HG02970 (cell line): ENCODE measurements around the gene OLFM1.

ENCODE experiments used
- ATAC-seq: cut with Tn5 transposase; IDR thresholded peaks from one replicate; pipeline ENCODE4 v1.9.1; 2021; ENCODE audit warnings: mild to moderate bottlenecking, moderate library complexity, moderate number of reproducible peaks; ENCODE audit not compliant: unreplicated experiment, low FRiP score

The OLFM1 gene

DNA sequence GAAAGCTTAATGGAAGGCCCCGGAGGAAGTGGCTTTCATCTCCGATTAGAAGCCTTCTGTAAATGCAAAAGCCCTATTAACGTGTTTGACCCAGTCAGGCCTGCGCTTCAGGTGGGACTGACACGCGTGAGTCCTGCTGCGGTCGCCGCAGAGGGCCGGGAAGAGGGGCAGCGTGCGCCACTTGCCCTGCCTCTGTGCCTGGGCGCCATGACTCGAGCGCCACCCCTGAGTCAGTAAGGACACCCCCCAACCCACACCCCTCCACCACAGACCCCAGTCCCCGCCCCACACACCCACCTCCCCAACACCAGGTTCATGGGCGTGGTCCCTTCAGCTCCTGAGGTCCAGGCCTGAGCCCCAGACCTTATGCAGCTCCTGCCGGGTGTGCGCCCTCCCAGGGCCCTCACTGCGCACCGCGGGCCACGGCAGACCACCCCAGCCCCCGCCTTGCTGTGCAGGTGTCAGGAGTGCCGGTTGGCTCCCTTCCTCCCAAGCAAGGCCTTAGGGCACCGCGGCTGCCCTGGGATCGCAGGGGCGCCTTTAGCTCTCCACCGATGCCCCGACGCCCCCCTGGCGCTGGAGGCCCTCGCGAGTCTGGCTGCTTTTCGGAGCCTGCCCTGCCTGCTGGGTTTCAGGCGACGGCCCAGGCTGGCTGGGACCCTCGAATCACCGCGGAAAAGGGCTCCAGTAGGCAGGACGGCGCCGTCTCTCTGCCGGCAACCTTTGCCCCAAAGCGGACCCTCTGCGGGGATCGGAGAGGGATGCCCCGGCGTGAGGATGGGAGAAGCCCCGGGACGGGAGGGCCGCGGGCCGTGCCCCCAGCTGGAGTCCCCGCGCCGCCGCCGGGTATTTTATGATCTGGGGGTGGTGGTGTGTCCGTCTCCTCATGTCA, 625 bp upstream of the OLFM1 start:
- no peak for ATAC-seq

DNA sequence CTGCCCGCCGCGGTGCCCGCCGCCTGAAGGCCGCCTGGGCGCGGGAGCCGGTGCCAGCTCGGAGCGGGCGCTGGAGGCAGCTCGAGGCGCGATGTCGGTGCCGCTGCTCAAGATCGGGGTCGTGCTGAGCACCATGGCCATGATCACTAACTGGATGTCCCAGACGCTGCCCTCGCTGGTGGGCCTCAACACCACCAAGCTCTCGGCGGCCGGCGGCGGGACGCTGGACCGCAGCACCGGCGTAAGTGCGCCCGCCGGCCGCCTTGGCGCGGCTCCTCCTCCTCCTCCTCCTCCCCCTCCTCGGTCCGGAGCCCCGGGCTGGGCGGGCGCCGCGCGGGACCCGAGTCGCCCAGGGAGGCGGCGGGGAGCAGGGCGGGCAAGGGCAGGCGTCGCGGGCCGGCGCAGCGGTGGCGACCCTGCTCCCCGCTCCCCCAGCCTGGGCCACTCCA, 455 bp downstream of the OLFM1 start:
- no peak for ATAC-seq

GRCh38 chr9:135088348-135088978, 995 bp downstream of the OLFM1 start:
- no peak for ATAC-seq

DNA sequence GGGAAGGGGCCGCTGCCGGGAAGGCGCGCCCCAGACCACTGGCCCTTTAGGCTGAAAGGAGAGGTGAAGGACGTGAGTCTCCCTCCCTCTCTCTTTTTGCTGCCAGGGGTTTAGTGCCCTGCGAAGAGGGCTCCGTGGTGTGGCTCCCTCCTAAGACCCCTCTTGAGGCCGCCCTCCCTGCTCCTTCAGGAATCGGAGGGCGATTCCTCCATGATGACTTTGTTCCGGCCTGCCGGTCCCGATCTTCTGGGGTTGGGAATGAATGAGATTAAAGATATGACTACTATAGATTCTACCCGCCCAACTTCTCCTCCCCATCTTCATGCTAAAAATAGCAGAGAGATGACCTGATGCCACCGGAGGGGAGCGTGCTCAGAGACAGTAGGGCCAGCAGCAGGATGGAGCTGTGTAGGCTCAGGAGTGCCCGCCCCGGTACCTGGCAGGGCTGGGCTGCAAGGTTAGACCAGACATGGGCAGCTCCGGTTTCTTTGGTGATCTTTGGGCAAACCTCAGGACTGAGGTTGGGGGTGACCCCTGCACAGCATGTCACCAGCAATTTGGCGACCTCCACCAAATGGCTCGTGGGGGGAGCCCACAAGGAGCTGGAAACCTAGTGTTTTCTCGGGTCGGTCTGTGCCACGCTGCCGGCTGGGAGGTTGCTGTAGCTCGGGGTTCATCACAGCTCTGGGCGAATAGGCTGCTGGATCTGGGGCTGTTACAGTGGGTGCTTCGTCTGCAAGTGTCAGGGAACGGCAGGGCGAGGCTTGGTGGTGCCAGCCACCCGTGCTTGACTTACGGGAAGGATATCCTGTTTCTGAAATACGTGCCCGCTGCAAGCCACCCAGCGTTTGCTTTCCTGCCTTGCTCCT, 1.7 kb downstream of the OLFM1 start:
- no peak for ATAC-seq

DNA sequence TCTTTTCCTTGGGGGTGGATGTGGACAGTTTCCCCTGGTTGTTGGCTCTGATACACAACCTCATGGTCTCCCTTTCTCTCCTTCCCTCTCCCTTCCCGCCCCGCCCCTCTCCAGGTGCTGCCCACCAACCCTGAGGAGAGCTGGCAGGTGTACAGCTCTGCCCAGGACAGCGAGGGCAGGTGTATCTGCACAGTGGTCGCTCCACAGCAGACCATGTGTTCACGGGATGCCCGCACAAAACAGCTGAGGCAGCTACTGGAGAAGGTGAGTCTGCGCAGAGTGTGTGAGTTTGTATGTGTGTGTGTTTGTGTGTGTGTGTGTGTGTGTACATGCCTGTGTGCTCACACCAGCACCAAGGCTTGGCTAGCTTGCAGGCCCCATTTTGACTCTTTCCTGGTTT, 2.6 kb downstream of the OLFM1 start:
- ATAC-seq, result no peak

- ATAC-seq, result no peak
Observed at GRCh38 chr9:135090547-135090946, 3.1 kb downstream of the OLFM1 start.

GRCh38 chr9:135091545-135091944, 4.1 kb downstream of the OLFM1 start:
- ATAC-seq, result no peak

- no peak for ATAC-seq
Observed at GRCh38 chr9:135093111-135093510, 5.6 kb downstream of the OLFM1 start.

DNA sequence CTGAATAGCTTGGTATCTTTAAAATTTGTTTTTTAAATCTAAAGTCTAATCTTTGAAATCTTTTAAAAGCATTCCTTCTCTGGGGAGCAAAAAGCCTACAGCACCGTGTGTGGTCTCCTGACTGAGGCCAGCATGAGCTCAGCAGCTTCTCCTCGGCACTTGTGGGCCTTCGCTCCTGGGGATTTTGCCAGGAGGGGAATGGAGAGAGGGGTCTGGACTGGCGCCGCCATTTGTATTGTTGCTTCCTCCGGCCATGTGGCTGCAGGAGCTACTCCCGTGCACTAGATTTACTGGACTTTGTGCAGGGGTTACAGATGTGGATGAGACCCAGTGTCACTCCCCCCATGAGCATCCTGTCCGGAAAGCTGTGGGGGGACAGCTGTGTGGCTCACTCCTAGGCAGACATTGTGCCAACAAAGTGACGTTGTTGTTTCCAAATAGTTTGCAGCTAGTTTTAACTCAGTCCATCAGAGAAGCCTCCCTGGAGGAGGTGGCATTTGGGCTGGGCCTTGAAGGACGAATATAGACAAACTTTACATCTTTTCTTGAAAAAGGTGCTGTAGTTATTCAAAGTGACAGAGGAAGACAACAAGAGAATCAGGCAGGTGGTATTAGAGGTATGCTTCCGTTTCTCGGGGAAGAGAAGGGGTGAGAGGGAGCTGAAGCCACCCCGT, 6.6 kb downstream of the OLFM1 start:
- ATAC-seq, result no peak

- no peak for ATAC-seq
Observed at GRCh38 chr9:135095470-135096407, 8.3 kb downstream of the OLFM1 start.

DNA sequence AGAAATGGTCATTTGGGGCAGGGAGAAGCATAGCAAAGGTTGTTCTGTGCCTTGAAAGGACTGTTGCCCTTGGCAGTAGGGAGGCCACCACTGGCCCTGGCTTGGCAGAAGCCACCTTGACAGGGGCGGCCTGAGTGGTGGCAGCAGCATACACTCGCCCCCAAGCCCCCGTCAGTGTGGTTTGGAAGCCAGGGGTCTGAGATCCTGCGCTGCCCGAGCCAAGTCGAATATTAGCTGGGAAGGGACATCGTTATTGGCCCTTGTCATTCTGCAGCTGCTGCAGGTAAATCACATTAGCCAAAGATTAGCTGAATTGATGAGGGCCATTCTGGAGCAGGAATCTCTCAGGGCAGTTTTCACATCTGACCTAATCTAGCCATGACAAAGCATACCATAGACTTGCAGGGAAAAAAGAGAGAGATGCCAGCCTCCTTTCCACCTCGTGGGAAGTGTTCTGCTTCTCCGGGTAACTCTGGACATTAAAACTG, 9.0 kb downstream of the OLFM1 start:
- ATAC-seq, result no peak

- ATAC-seq, result no peak
Observed at GRCh38 chr9:135098400-135099105, 11.1 kb downstream of the OLFM1 start.

DNA sequence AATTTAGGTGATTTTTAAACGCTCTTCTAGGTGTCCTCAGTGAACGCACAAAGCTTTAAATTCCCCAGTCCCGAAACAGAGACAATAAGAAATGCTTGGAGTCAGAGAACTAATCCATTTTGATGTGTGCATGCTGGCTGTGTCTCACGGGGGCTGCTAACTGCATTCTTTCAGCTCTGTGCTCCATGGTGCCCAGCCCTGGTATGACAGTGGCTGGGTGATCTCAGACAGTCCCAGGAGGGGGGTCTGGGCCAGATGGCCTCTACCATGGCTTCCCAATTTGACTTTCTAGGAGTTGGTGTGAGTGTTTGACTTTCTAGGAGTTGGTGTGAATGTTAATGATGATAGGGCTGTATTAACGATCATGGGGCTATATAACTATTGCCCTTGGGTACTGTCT, 12.1 kb downstream of the OLFM1 start:
- ATAC-seq, result no peak

DNA sequence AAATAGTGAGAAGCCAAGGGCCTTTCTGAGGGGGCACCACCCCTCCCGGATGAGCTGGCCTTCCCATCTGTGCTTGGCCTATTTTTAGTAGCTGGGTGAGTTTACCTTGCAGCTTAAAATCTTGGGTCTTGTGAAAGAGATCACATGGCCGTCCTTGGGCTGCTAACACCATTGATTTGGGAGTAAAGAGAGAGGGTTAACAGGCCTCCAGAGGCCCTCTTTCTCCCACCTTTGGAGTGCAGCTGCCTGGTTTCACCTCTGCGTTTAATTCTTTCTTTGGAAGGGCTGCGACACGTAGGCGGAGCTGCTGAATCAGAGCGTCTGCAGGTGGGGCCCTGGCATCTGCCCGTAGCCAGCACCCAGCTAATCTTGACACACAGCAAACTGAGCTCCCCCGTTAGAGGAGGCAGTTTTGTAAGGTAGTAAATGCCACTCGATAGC, 12.8 kb downstream of the OLFM1 start:
- no peak for ATAC-seq

GRCh38 chr9:135100725-135101410, 13.4 kb downstream of the OLFM1 start:
- ATAC-seq, result no peak

- ATAC-seq, result no peak
Observed at GRCh38 chr9:135101486-135101885, 14.0 kb downstream of the OLFM1 start.

- ATAC-seq, result no peak
Observed at GRCh38 chr9:135101926-135102325, 14.5 kb downstream of the OLFM1 start.

- ATAC-seq, result no peak
Observed at GRCh38 chr9:135102331-135102730, 14.9 kb downstream of the OLFM1 start.
